OCI-M2 (cell line): ENCODE results near the gene INPP1.

ENCODE experiments used
- DNase-seq: peaks from one replicate; lab custom pipeline; 2025; ENCODE audit not compliant: unreplicated experiment; lab: John Stamatoyannopoulos, UW

INPP1 gene

DNA sequence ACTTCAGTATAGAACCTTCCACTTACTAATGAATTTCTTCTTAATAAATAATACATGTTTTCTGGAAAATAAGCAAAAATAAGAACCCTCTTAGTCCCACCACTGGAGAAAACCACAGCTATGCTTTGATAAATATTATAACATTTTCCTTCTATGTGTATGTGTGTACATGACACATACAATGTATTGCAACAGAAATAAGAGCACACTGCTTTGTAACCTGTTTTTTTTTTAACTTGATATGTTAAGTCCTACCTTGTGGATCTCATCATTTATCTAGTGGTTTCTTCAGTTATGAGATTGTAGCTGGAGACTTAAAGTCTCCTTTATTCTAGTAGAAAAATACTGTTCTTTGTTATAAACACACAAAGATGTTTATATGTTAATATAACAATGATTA is 17.2 kb downstream of the INPP1 start:
- no peak for DNase-seq

DNA sequence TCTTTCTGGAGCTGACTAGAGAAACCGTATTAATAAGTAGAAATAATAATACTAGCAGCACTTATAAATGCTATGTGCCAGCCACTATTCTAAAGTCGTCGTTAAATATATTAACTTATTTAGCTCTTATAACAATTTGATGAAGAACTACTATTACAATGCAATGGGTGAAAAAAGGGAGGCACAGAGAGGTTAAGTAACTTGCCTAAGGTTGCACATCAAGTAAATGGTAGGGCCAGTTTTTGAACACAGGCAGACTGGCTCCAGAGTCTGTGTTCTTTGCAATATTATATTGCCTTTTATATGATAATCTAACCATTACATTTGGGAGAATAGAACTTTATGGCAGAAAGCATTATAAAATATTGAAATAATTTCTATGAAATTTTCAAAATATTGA is 17.6 kb downstream of the INPP1 start:
- DNase-seq = no peak

GRCh38 chr2:190361572-190361971 is 18.2 kb downstream of the INPP1 start:
- no peak for DNase-seq

GRCh38 chr2:190362894-190363293 is 19.5 kb downstream of the INPP1 start:
- no peak for DNase-seq

- no peak for DNase-seq
These were observed 22.3 kb downstream of the INPP1 start for GRCh38 chr2:190365499-190366204.

- no peak for DNase-seq
These were observed 22.9 kb downstream of the INPP1 start for GRCh38 chr2:190366248-190366753.

DNA sequence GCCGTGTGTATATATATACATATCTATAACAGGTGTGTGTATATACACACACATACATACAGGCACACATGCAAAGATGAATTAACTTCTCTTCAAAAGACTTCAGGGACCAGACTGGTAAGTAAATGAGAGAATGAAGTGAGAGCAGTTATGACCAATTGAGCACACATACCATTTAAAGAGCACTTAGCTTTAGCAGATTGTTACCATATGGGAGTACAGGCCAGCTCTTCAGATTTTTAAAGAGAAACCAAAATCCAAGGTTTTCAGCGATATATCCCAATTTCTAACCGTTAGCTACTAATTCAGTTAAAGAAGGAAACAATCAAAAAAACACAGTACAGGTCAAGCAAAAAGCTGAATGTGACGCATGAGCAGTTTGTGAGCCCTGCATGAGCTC is 23.7 kb downstream of the INPP1 start:
- no peak for DNase-seq

DNA sequence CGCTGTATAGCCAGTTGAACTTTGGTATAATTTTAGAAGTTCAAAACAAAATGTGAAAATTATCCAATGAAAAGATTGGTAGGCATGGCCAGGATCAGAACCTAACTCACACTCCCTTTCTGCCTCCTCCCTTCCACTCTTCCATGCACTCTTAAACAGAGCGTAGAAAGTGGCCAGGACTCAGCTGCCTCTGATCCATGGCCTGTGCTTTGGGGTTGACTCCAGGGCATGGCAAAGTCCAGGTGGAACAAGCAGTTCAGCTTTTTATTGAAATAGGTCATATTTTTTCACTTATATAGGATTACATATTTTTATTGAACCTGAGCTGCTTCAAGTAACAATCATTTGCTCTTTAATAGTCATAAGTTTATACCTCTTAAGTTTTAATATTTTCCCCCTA is 26.2 kb downstream of the INPP1 start:
- no peak for DNase-seq

DNA sequence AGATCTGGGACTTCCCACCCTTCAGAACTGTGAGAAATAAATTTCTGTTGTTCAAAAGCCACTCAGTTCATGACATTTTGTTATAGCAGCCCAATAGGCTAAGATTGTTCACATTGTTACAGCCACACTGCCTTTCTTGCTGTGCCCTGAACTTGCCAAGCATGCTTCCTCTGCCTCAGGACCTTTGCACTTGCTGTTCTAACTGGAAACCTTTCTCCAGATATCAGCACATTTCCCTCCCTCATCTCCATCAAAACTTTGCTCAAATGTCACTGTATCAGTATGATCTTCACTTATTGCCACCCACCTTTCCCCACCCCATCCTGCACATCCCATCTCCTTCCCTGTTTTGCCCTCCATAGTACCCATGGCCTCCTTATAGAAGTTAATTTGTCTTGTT is 32.7 kb downstream of the INPP1 start:
- no peak for DNase-seq

- DNase-seq = no peak
These were observed 33.3 kb downstream of the INPP1 start for GRCh38 chr2:190376591-190377245.

- DNase-seq = peak; percentile 17
These were observed 35.5 kb downstream of the INPP1 start for GRCh38 chr2:190378880-190379237.

GRCh38 chr2:190379249-190379964 is 36.0 kb downstream of the INPP1 start:
- no peak for DNase-seq

- DNase-seq = no peak
These were observed 37.6 kb downstream of the INPP1 start for GRCh38 chr2:190380962-190381412.

- DNase-seq = no peak
These were observed 39.5 kb downstream of the INPP1 start for GRCh38 chr2:190382851-190383250.

DNA sequence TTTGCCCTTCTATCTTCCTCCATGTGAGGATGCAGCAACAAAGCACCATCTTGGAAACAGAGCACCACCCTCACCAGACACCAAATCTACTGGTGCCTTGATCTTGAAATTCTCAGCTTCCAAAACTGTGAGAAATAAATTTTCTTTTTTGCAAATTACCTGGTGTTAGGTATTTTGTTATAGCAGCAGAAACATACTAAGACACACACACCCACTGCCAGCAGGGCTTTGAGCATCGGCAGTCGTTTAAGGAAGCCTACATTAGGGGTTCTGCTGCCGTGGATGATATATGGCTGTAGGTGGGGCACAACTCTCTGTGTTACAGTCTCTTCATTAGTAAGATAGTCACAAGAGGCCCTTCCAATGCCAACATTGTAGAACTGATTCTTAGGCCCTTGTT is 44.0 kb downstream of the INPP1 start:
- no peak for DNase-seq

DNA sequence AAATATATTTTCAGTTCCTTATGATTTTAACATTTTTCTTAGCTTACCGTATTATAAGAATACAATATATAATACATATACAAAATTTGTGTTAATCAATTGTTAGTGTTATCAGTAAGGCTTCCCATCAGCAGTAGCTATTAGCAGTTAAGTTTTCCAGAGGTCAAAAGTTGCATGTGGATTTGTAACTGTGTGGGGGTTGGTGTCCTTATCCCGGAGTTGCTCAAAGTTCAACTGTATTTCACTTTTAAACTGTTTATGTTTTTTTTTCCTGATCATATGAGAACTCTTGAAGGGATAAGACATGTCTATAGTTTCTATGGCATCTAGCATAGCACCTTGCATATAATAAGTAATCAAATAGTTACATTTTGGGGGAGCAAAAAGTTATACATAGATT is 52.9 kb downstream of the INPP1 start:
- no peak for DNase-seq

DNA sequence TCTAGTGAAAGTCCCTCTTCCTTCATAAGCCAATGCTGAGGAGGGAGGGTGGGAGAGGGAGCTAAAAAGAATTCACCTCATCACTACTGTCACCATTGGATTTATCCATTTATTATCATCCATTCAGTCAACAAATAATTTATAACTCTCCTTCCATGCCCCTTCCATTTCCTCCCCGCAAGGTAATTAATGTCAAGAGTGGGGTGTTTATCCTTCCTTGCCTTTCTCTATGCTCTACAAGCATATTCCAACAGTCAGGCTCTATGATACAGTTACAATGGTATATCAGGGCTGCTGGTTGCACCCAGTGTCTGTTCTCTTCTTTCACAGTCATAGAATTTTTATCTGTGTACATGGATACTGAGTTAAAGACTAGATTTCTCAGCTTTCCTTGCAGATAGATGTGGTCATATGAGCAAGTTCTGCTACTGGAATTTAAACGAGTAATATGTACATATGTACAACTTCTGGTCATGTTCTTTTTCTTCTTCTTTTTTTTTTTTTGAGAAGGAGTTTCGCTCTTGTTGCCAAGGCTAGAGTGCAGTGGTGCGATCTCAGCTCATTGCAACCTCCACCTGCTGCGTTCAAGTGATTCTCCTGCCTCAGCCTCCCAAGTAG is 59.7 kb downstream of the INPP1 start:
- no peak for DNase-seq

- no peak for DNase-seq
These were observed 61.1 kb downstream of the INPP1 start for GRCh38 chr2:190404487-190404886.

DNA sequence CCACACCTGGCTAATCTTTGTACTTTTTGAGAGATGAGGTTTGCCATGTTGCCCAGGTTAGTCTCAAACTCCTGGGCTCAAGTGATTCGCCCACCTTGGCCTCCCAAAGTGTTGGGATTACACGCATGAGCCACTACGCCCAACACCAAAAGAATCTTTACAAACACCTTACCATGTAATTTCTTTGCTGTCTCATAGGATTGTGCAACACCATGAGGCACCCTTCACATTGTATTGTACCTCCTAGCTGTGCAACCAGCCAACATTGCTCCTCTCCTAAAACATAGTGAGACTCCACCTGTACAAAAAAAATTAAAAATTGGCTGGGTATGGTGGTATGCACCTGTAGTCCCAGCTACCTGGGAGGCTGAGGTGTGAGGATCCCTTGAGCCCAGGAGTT is 61.7 kb downstream of the INPP1 start:
- DNase-seq = no peak

- no peak for DNase-seq
These were observed 62.6 kb downstream of the INPP1 start for GRCh38 chr2:190405995-190406394.

GRCh38 chr2:190406805-190407204 is 63.4 kb downstream of the INPP1 start:
- DNase-seq = no peak

DNA sequence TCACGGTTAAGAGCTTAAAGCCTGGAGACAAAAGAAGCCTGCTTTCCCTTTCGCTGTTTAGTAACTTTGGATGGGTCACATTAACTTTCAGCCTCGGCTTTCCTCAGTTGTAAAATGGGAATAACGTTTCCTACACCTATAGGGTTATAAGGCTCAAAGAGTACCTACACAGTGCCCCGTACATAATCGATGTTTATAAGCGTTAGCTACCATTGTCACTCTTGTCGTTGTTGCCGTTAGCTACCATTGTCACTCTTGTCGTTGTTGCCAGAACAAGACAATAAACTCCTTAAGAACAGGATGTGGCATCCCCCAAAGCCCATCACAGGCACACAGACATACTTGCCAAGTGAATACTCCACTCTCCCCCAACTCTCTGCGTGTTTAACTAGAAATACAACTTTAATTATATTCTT is 63.9 kb downstream of the INPP1 start:
- DNase-seq = no peak
